Esophagus muscularis mucosa (tissue), 4 donors: ENCODE measurements around the gene JDP2. TPM values are rescaled to one million over a fixed set of nuclear protein-coding genes. Genes with fewer than 3 reads are reported as not detected.

Experiments used
- DNase-seq: peaks from one replicate; pipeline ENCODE4 v3.0.0-alpha.2; 2017; ENCODE audit errors: extremely low spot score
- H3K27ac ChIP-seq, 4 donors: fragments of 200-600 bp; sonication (generic); replicated peaks in 1 of 4; 1 replicate in 3 of 4; 2 replicates in 1 of 4; pipeline ENCODE4 v1.5.1; 2016 to 2019; ENCODE audit warnings: mild to moderate bottlenecking in 1 of 4
- H3K27me3 ChIP-seq, 4 donors: fragments of 200-600 bp; sonication (generic); one replicate each; pipeline versions ENCODE4 v1.5.1 to v1.6.0; 2016 to 2019
- H3K36me3 ChIP-seq, 4 donors: fragments of 200-600 bp; sonication (generic); one replicate each; pipeline ENCODE4 v1.5.1; 2016 to 2019
- H3K4me1 ChIP-seq, 4 donors: fragments of 200-600 bp; sonication (generic); one replicate each; pipeline ENCODE4 v1.5.1; 2016 to 2019
- H3K4me3 ChIP-seq, 4 donors: fragments of 200-600 bp; sonication (generic); 1 replicate in 2 of 4; 2 replicates in 2 of 4; pipeline ENCODE4 v1.5.1; 2016 to 2019; ENCODE audit warnings: mild to moderate bottlenecking in 4 of 4, moderate library complexity in 1 of 4
- H3K9me3 ChIP-seq, 4 donors: fragments of 200-600 bp; sonication (generic); 1 replicate in 3 of 4; 2 replicates in 1 of 4; pipeline ENCODE4 v1.5.1; 2016 to 2019
- CTCF ChIP-seq, 3 experiments: fragments of 200-600 bp in 2 of 3; fragments of 450-650 bp in 1 of 3; sonication (generic) in 2 of 3; IDR thresholded peaks; one replicate each; pipeline ENCODE4 v1.5.1; 2017 to 2019; ENCODE audit warnings: antibody characterized with exemption in 3 of 3, mild to moderate bottlenecking in 2 of 3, moderate library complexity in 1 of 3
- EP300 ChIP-seq: sonication (generic); formaldehyde crosslinking; IDR thresholded peaks from one replicate; pipeline ENCODE4 v1.6.1; 2017; ENCODE audit warnings: antibody characterized with exemption
- POLR2A ChIP-seq: fragments of 450-650 bp; IDR thresholded peaks from one replicate; pipeline ENCODE4 v1.6.1; 2017; ENCODE audit warnings: antibody characterized with exemption, moderate library complexity, mild to moderate bottlenecking, low read depth
- POLR2AphosphoS5 ChIP-seq, 2 donors: sonication (generic); formaldehyde crosslinking; IDR thresholded peaks; one replicate each; pipeline ENCODE4 v1.6.1; 2017; ENCODE audit warnings: antibody characterized with exemption in 2 of 2
- WGBS: methylation state at CpG from one replicate; pipeline ENCODE4 v1.1.5; 2018; 5-methylcytosine and 5-hydroxymethylcytosine counted together
- intact Hi-C: fragments of 100-400 bp; cut with DNase I; formaldehyde crosslinking; loops from one replicate; pipeline ENCODE4 v1.15.1; 2023
- total RNA-seq, 4 donors: library from RNA; depleted of rRNA; stranded (reverse); fragments of >200 nt; gene quantifications; one replicate each; pipeline versions ENCODE4 v1.1.0 to v1.2.1, GENCODE V29; 2016

JDP2 gene
- total RNA-seq, 4 donors from 2014 or later = 50.5 to 94.5 (median 78.3) TPM

GRCh38 chr14:75443203-75443969 is 15.6 kb downstream of the JDP2 start:
- Histone ChIP-seq H3K9me3 (no peaks in the 10 kb centered on the region), H3K36me3 (peaks cover 11 to 77% (median 30%) of the 10 kb centered on the region in 4 donors), H3K27me3 (no peaks in the 10 kb centered on the region), H3K4me1 (peaks cover 53 to 91% (median 75%) of the 10 kb centered on the region in 4 donors), H3K27ac (peak overlapping the region; percentile 70 to 78 (median 76)), H3K4me3 (no peak overlapping the region)
- TF ChIP-seq POLR2AphosphoS5 (IDR thresholded peaks at IDR 0.05) = peak in 1 of 2 donors; percentile 23
- TF ChIP-seq EP300 = no peak
- TF ChIP-seq CTCF (IDR thresholded peaks at IDR 0.05) = no peak
- TF ChIP-seq POLR2A = no peak
- DNase-seq = no peak
- 35% methylated on average over 7 of the region's 7 CpGs for WGBS
- intact Hi-C loops = no loop called here

DNA sequence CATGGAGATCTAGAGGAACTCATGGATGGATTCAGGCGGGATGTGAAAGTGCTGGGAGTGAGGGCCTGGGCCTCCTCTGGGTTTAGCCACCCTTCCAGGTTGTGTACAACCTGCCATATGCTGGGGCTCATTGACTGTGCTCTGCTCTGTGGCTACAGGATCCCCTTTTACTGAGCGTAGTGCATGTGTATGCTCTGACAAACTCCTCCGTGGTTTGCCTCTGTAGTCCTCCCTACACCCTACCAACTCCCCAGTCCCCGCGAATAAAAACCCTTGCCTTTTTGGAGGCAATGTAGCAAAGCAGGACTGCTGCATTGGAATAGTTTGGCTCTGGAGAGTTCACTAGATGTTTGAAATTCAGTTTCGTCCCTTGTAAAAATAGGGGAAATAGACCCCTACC is 17.4 kb downstream of the JDP2 start:
- intact Hi-C loops = no loop called here
- H3K36me3 ChIP-seq = peaks cover 0 to 58% (median 14%) of the 10 kb centered on the region in 4 donors
- H3K9me3 ChIP-seq = no peaks in the 10 kb centered on the region
- peaks cover 66 to 91% (median 76%) of the 10 kb centered on the region in 4 donors for H3K4me1 ChIP-seq
- DNase-seq = no peak
- WGBS = 92% methylated on average over 6 of the region's 6 CpGs
- H3K27me3 ChIP-seq = no peaks in the 10 kb centered on the region
- H3K27ac ChIP-seq = peak overlapping the region in 1 of 4 donors; percentile 15
- no peak overlapping the region for H3K4me3 ChIP-seq
- TF ChIP-seq EP300 (no peak), POLR2AphosphoS5 (IDR thresholded peaks at IDR 0.05) (no peak), POLR2A (no peak), CTCF (IDR thresholded peaks at IDR 0.05) (no peak)

DNA sequence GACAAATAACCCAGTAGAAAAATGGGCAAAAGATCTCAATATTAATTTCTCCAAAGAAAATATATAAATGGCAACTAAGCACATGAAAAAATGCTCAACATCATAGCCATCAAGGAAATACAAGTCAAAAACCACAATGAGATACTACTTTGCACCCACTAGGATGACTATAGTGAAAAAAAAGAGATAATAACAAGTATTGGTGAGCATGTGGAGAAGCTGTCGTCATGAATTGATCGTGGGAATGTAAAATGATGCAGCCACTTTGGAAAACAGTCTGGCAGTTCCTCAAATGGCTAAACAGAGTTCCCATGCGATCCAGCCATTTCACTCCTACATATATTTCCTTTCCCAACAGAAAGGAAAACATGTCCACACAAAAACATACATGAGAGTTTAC is 18.1 kb downstream of the JDP2 start:
- DNase-seq = no peak
- TF ChIP-seq EP300 (no peak), POLR2AphosphoS5 (IDR thresholded peaks at IDR 0.05) (no peak), CTCF (IDR thresholded peaks at IDR 0.05) (no peak)
- Histone ChIP-seq H3K9me3 (no peaks in the 10 kb centered on the region), H3K27ac (peak overlapping the region in 1 of 4 donors; percentile 6), H3K4me1 (peaks cover 66 to 91% (median 76%) of the 10 kb centered on the region in 4 donors), H3K27me3 (no peaks in the 10 kb centered on the region), H3K4me3 (no peak overlapping the region), H3K36me3 (peaks cover 0 to 54% (median 12%) of the 10 kb centered on the region in 4 donors)
- intact Hi-C loops = no loop called here
- WGBS = 97% methylated on average over 3 of the region's 3 CpGs

- intact Hi-C loops = no loop called here
- no peak overlapping the region for H3K4me3 ChIP-seq
- peaks cover 0 to 54% (median 12%) of the 10 kb centered on the region in 4 donors for H3K36me3 ChIP-seq
- no peaks in the 10 kb centered on the region for H3K27me3 ChIP-seq
- no peaks in the 10 kb centered on the region for H3K9me3 ChIP-seq
- TF ChIP-seq EP300 (no peak), CTCF (IDR thresholded peaks at IDR 0.05) (no peak), POLR2AphosphoS5 (IDR thresholded peaks at IDR 0.05) (no peak), POLR2A (no peak)
- H3K27ac ChIP-seq = peak overlapping the region in 1 of 4 donors; percentile 6
- no peak for DNase-seq
- H3K4me1 ChIP-seq = peaks cover 65 to 91% (median 76%) of the 10 kb centered on the region in 4 donors
Measured at GRCh38 chr14:75446447-75446846, 18.6 kb downstream of the JDP2 start.
